ENCODE results near the gene COL13A1. TPM values are rescaled to one million over a fixed set of nuclear protein-coding genes. Genes with fewer than 3 reads are reported as not detected.
A peak's percentile ranks its signal among the peaks of the same experiment; 100 is the strongest.

Gene COL13A1
- total and polyA plus RNA-seq, 2 of the 8 experiments (the other 6 are each of a cell fraction or from before 2014, with no cell fraction given), result 2.6 to 5.2 TPM

DNA sequence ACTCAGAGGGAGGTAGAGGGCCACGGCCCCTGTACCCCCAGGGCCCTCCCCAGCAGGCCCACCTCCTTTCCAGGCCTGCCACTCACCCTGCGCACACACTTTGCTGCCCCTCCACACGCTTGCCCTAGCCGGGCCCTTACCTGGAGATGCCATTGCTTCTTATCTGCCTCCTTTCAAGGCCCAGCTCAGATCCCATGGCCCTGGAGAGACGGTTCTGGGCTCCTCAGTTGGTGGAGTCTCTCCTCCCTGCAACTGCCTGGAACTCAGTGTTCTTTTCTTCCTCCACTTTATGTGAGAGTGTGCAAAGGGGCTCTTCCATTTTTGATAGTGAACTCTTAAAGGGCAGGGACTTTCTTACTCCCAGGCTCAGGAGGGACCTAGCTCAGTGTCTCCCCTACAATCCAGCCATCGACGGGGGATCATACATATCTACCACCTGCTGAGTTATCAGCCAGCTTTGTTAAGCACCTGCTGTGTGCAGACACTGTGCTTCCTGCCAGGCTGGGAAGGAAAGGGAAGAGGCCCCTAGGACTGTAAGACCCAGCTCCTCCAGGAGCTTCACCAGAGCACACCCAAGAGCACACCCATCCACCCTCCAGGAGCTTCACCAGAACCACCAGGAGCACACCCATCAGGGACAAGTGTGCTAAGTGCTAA lies 161.6 kb downstream of the COL13A1 start:
- Histone ChIP-seq H2BK120ac (replicated peaks; ENCODE audit: low read depth, low read length) (no peak overlapping the region), H3K23ac (ENCODE audit: insufficient read length) (no peak overlapping the region), H2AK5ac (ENCODE audit: low read depth, low read length) (no peak overlapping the region), H3K9me3 (ENCODE audit: insufficient read depth in 2 of 2, low read depth in 1 of 2, low read length in 1 of 2) (no peaks in the 10 kb centered on the region), H3K23me2 (ENCODE audit: low read depth, low read length) (no peaks in the 10 kb centered on the region), H2BK20ac (ENCODE audit: low read length) (no peak overlapping the region), H2AFZ (ENCODE audit: low read length) (no peak overlapping the region), H3K18ac (ENCODE audit: extremely low read depth, low read length) (no peak overlapping the region), H3K4ac (replicated peaks; ENCODE audit: insufficient read length, low read depth, low read length) (no peak overlapping the region), H4K91ac (replicated peaks; ENCODE audit: insufficient read length, low read length) (no peak overlapping the region), H3K4me3 (ENCODE audit: extremely low read depth in 1 of 4, insufficient read depth in 2 of 4, low read depth in 3 of 4, low read length in 4 of 4) (no peak overlapping the region), H3K4me1 (replicated peaks in 1 of 4; ENCODE audit: control insufficient read depth in 3 of 4, insufficient read depth in 4 of 4, low read length in 3 of 4) (peaks cover 0 to 3% (median 0%) of the 10 kb centered on the region in 4 experiments; a peak in 1 of 7 replicates), H3K27ac (ENCODE audit: low read depth, low read length) (no peak overlapping the region), H3K56ac (replicated peaks; ENCODE audit: insufficient read length, low read depth, low read length) (no peak overlapping the region), H3K4me2 (ENCODE audit: insufficient read depth in 1 of 2, low read depth in 2 of 2, low read length in 2 of 2) (no peak overlapping the region), H3K79me2 (ENCODE audit: control insufficient read depth in 1 of 2, insufficient read depth in 2 of 2, low read length in 2 of 2) (no peaks in the 10 kb centered on the region), H3K9ac (replicated peaks in 1 of 4; ENCODE audit: extremely low read depth in 1 of 4, low read depth in 3 of 4, low read length in 3 of 4) (no peak overlapping the region), H4K20me1 (replicated peaks in 1 of 2; ENCODE audit: control insufficient read depth in 1 of 2, insufficient read depth in 2 of 2, low read length in 2 of 2) (no peaks in the 10 kb centered on the region), H4K8ac (ENCODE audit: extremely low read depth, insufficient read depth, low read length) (no peak overlapping the region; the same call in 1 of the 2 replicates), H2BK15ac (ENCODE audit: low read length) (no peak overlapping the region), H3K36me3 (ENCODE audit: control insufficient read depth in 2 of 4, insufficient read depth in 4 of 4, low read length in 3 of 4) (no peaks in the 10 kb centered on the region), H3K14ac (ENCODE audit: insufficient read length) (no peak overlapping the region), H3K79me1 (ENCODE audit: low read depth, low read length) (no peaks in the 10 kb centered on the region), H4K5ac (ENCODE audit: insufficient read length, low read depth, low read length) (no peak overlapping the region), H2BK12ac (ENCODE audit: low read depth, low read length) (no peak overlapping the region), H2BK5ac (ENCODE audit: low read depth, low read length) (no peak overlapping the region), H3K27me3 (replicated peaks in 1 of 4; ENCODE audit: control insufficient read depth in 3 of 4, extremely low read depth in 1 of 4, insufficient read depth in 3 of 4, low read length in 3 of 4) (no peaks in the 10 kb centered on the region; a peak in 1 of 7 replicates)
- ChIA-PET CTCF (ENCODE audit: partially characterized antibody) (interaction anchor here (0.9 to 2.1 kb wide), 9 partner anchors 9 to 176 kb away, joined by 3 to 12 read pairs (median 4); no protein-coding TSS in a partner anchor), POLR2A (ENCODE audit: partially characterized antibody) (no interaction called here)
- no peak for FAIRE-seq
- WGBS, 2 experiments (ENCODE audit: extremely low coverage in 1 of 2, insufficient coverage in 1 of 2, insufficient read length in 1 of 2, insufficient replicate concordance in 2 of 2, low coverage in 1 of 2, low lambda C conversion rate in 2 of 2, missing lambda C conversion rate in 1 of 2), result 78% methylated on average over 7 of the region's 7 CpGs; no CpG with 5 or more reads in 1 of the 2 experiments
- DNase-seq (ENCODE audit: low read depth in 1 of 2, low spot score in 2 of 2), result peak in 1 of 2 experiments; percentile 39
- TF ChIP-seq SIRT6 (IDR thresholded peaks at IDR 0.05; ENCODE audit: low read length), result no peak
- TF ChIP-seq ASH2L (IDR thresholded peaks at IDR 0.05; ENCODE audit: low read length), result no peak
- no peak for TF ChIP-seq FOSL1 (IDR thresholded peaks at IDR 0.05; ENCODE audit: insufficient read depth, low read depth, low read length)
- no peak for TF ChIP-seq RXRA (IDR thresholded peaks at IDR 0.05; ENCODE audit: insufficient read depth, low read depth, low read length)
- no peak for TF ChIP-seq BCL11A (IDR thresholded peaks at IDR 0.05; ENCODE audit: low read depth in 2 of 2, low read length in 2 of 2)
- TF ChIP-seq CHD2 (IDR thresholded peaks at IDR 0.05; ENCODE audit: low read length), result no peak
- TF ChIP-seq JUN (IDR thresholded peaks at IDR 0.05; ENCODE audit: low read depth, low read length), result no peak
- no peak for TF ChIP-seq SAP30 (IDR thresholded peaks at IDR 0.05; ENCODE audit: insufficient read depth, insufficient replicate concordance, low read length)
- TF ChIP-seq RBBP5 (IDR thresholded peaks at IDR 0.05; ENCODE audit: borderline replicate concordance, low read depth, low read length), result no peak
- no peak for TF ChIP-seq PHF8 (conservative IDR thresholded peaks at IDR 0.05; ENCODE audit: low read depth, low read length)
- TF ChIP-seq CREB1 (IDR thresholded peaks at IDR 0.05), result no peak

Measured in H1 (cell line).